Caco-2 (cell line): ENCODE measurements around the gene C7. TPM values are rescaled to one million over a fixed set of nuclear protein-coding genes. Genes with fewer than 3 reads are reported as not detected.

Experiments
- BruUV-seq: library from RNA; stranded (reverse); fragments of 400-500 nt; replicated peaks from 2 replicates; lab custom pipeline; 2021; lab: Mats Ljungman, UMichigan
- CTCF ChIA-PET: fragments of 300-600 bp; sonication (Branson Sonifier 250); formaldehyde crosslinking; loops from one replicate; lab custom pipeline; 2022; ENCODE audit warnings: antibody characterized with exemption; lab: Charles Lee
- POLR2A ChIA-PET: fragments of 300-600 bp; sonication (Branson Sonifier 250); formaldehyde crosslinking; loops from one replicate; lab custom pipeline; 2022; ENCODE audit warnings: antibody characterized with exemption; lab: Charles Lee
- DNase-seq, 2 experiments: peaks; one replicate each; pipeline versions ENCODE4 v3.0.0 to v3.0.0-alpha.2; 2020 to 2022
- H3K27me3 ChIP-seq: replicated peaks from 2 replicates; pipeline ENCODE4 v1.6.0; 2011; ENCODE audit warnings: low read length; ENCODE audit not compliant: control insufficient read depth, insufficient read depth
- H3K36me3 ChIP-seq: 2 replicates; pipeline ENCODE4 v1.5.1; 2011; ENCODE audit warnings: low read length; ENCODE audit not compliant: control insufficient read depth, insufficient read depth
- H3K4me1 ChIP-seq: fragments of 250-450 bp; sonication (Bioruptor Pico); 2 replicates; pipeline ENCODE4 v1.5.1; 2020; ENCODE audit warnings: mild to moderate bottlenecking
- H3K4me3 ChIP-seq: 2 replicates; pipeline ENCODE4 v1.5.1; 2011; ENCODE audit warnings: low read depth, mild to moderate bottlenecking, control low read depth, low read length
- H3K9me3 ChIP-seq: fragments of 250-450 bp; sonication (Bioruptor Pico); 2 replicates; pipeline ENCODE4 v1.5.1; 2020; ENCODE audit warnings: mild to moderate bottlenecking, moderate library complexity
- H3K27ac Mint-ChIP-seq: one replicate; pipeline ENCODE4 v1.8.0; 2022; ENCODE audit warnings: mixed read lengths; ENCODE audit not compliant: unreplicated experiment
- H3K27me3 Mint-ChIP-seq: one replicate; pipeline ENCODE4 v1.8.0; 2022; ENCODE audit warnings: mixed read lengths; ENCODE audit not compliant: insufficient read depth, unreplicated experiment
- H3K36me3 Mint-ChIP-seq: one replicate; pipeline ENCODE4 v1.8.0; 2022; ENCODE audit warnings: mild to moderate bottlenecking, mixed read lengths; ENCODE audit not compliant: insufficient read depth, unreplicated experiment
- H3K4me1 Mint-ChIP-seq: one replicate; pipeline ENCODE4 v1.8.0; 2022; ENCODE audit warnings: low read depth, mixed read lengths; ENCODE audit not compliant: unreplicated experiment
- H3K4me3 Mint-ChIP-seq: one replicate; pipeline ENCODE4 v1.8.0; 2022; ENCODE audit warnings: mild to moderate bottlenecking, moderate library complexity, mixed read lengths; ENCODE audit not compliant: unreplicated experiment
- H3K9me3 Mint-ChIP-seq: one replicate; pipeline ENCODE4 v1.8.0; 2022; ENCODE audit warnings: mixed read lengths; ENCODE audit not compliant: unreplicated experiment
- intact Hi-C: fragments of 100-400 bp; cut with micrococcal nuclease; formaldehyde crosslinking; loops from one replicate; pipeline ENCODE4 v1.10.0; 2022; ENCODE audit not compliant: unreplicated experiment
- total RNA-seq: library from RNA; stranded (reverse); gene quantifications from 2 replicates; pipeline ENCODE4 v1.2.3, GENCODE V29; 2022
- TF ChIP-seq, protein P1 (sequence below), 2 experiments: fragments of 200-600 bp in 1 of 2; IDR thresholded peaks; 1 replicate in 1 of 2; 2 replicates in 1 of 2; pipeline versions ENCODE4 v1.5.1 to v1.8.0; 2011 to 2022; ENCODE audit warnings: antibody characterized with exemption in 1 of 2, control low read depth in 1 of 2, inconsistent platforms in 1 of 2, low read depth in 1 of 2, low read length in 1 of 2, mild to moderate bottlenecking in 1 of 2, moderate library complexity in 1 of 2; ENCODE audit not compliant: insufficient read depth in 1 of 2, severe bottlenecking in 1 of 2, unreplicated experiment in 1 of 2

C7 gene
- total RNA-seq, 1 experiment from 2014 or later = not detected

DNA sequence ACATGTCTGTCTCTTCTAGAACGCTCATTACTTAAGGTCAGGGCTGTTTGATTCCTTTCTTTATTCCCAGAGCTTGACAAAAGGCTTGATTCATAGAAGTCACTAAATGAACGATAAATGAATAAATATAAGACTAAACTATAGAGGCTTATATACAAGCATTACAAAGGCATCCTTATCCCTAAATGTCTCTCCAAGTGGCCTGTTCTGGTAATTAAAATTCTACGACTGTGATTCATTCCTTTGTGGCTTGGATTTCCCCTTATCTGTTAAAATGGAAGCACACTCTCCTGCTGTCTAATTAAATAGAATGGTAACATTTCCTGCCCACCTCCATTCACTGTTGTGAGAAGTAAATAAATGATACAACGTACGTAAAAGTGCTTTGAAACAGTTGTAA, 49.5 kb downstream of the C7 start:
- intact Hi-C loops = no loop called here
- no peak for DNase-seq
- Mint-ChIP-seq H3K4me3 (no peak overlapping the region), H3K36me3 (no peaks in the 10 kb centered on the region), H3K4me1 (no peaks in the 10 kb centered on the region), H3K27ac (no peak overlapping the region), H3K27me3 (no peaks in the 10 kb centered on the region), H3K9me3 (no peaks in the 10 kb centered on the region)
- H3K9me3 ChIP-seq = no peaks in the 10 kb centered on the region; the same call in 1 of the 2 replicates
- no peaks in the 10 kb centered on the region for H3K36me3 ChIP-seq
- H3K4me3 ChIP-seq = no peak overlapping the region
- H3K27me3 ChIP-seq = no peaks in the 10 kb centered on the region
- ChIA-PET POLR2A (no interaction called here), CTCF (no interaction called here)
- no peaks in the 10 kb centered on the region for H3K4me1 ChIP-seq
- BruUV-seq = no TSS peak
- TF ChIP-seq, protein P1, sequence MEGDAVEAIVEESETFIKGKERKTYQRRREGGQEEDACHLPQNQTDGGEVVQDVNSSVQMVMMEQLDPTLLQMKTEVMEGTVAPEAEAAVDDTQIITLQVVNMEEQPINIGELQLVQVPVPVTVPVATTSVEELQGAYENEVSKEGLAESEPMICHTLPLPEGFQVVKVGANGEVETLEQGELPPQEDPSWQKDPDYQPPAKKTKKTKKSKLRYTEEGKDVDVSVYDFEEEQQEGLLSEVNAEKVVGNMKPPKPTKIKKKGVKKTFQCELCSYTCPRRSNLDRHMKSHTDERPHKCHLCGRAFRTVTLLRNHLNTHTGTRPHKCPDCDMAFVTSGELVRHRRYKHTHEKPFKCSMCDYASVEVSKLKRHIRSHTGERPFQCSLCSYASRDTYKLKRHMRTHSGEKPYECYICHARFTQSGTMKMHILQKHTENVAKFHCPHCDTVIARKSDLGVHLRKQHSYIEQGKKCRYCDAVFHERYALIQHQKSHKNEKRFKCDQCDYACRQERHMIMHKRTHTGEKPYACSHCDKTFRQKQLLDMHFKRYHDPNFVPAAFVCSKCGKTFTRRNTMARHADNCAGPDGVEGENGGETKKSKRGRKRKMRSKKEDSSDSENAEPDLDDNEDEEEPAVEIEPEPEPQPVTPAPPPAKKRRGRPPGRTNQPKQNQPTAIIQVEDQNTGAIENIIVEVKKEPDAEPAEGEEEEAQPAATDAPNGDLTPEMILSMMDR (IDR thresholded peaks at IDR 0.05; ENCODE audit: insufficient read depth in 1 of 2, low read depth in 1 of 2, low read length in 1 of 2, severe bottlenecking in 1 of 2, unreplicated experiment in 1 of 2) = no peak

DNA sequence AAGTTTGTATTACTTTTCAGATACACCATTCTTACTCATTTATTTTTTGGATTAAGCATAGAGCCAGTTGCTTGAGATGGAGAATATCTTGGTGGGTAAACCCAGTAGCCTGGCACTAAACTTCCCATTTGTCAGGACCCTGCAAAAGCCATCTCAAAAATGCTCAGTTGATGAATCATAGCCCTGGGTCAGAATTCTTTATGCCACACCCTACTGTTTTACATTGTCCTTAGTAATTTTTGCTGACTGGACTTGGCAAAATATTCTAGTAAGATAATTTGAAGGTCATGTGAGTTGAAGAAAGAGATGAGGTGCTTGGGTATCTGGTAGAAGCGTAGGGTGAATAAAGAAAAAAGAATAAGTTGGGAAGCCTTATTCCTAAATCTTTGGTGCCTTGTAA, 50.7 kb downstream of the C7 start:
- Mint-ChIP-seq H3K4me3 (no peak overlapping the region), H3K27ac (no peak overlapping the region), H3K4me1 (no peaks in the 10 kb centered on the region), H3K27me3 (no peaks in the 10 kb centered on the region), H3K9me3 (no peaks in the 10 kb centered on the region), H3K36me3 (no peaks in the 10 kb centered on the region)
- no peaks in the 10 kb centered on the region for H3K4me1 ChIP-seq
- H3K4me3 ChIP-seq = no peak overlapping the region
- no peaks in the 10 kb centered on the region for H3K36me3 ChIP-seq
- CTCF ChIA-PET = no interaction called here
- DNase-seq = no peak
- TF ChIP-seq, protein P1 (IDR thresholded peaks at IDR 0.05; ENCODE audit: insufficient read depth in 1 of 2, low read depth in 1 of 2, low read length in 1 of 2, severe bottlenecking in 1 of 2, unreplicated experiment in 1 of 2) = no peak
- BruUV-seq = no TSS peak
- H3K27me3 ChIP-seq = no peaks in the 10 kb centered on the region
- intact Hi-C loops = no loop called here
- POLR2A ChIA-PET = no interaction called here
- no peaks in the 10 kb centered on the region; the same call in 1 of the 2 replicates for H3K9me3 ChIP-seq

DNA sequence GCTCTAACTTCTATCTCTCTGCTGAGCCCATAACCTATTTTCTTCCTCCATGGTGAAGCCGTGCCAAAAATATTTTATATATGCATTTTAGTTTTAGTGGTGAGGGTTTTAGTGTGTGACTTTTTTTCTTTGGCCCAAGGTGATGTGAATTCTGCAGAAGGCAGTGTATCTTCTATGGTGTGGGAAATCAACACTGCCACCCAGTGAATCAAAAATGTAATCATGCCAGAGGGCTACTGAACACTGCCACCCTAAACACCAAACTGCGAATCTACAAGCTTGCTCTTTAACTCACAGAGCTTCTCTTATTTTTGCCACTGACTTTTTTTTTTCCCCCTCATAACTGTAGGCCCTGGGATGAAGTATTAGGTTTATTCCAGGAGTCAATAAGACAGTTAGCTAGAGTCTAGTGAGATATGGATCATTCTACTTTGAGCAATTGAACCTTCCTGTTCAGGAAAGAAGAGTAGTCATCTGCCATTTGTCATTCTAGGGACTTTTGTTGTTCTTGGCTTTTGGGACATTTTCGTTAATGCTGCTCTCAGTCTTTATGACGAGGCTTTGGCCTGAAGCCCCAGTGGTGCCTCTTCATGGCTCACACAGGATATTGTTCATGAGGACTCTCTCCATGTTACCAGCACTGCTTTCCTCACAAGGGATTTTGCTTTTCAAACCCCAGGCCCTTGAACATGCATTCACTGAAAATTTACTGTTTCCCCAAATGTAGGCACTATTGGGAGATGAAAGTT, 53.1 kb downstream of the C7 start:
- Mint-ChIP-seq H3K4me1 (no peaks in the 10 kb centered on the region), H3K27ac (no peak overlapping the region), H3K36me3 (no peaks in the 10 kb centered on the region), H3K4me3 (no peak overlapping the region), H3K9me3 (no peaks in the 10 kb centered on the region), H3K27me3 (no peaks in the 10 kb centered on the region)
- POLR2A ChIA-PET = no interaction called here
- H3K4me1 ChIP-seq = no peaks in the 10 kb centered on the region
- H3K9me3 ChIP-seq = no peaks in the 10 kb centered on the region; the same call in 1 of the 2 replicates
- no peaks in the 10 kb centered on the region for H3K27me3 ChIP-seq
- no peaks in the 10 kb centered on the region for H3K36me3 ChIP-seq
- intact Hi-C loops = no loop called here
- no TSS peak for BruUV-seq
- CTCF ChIA-PET = no interaction called here
- no peak for DNase-seq
- TF ChIP-seq, protein P1 (IDR thresholded peaks at IDR 0.05; ENCODE audit: insufficient read depth in 1 of 2, low read depth in 1 of 2, low read length in 1 of 2, severe bottlenecking in 1 of 2, unreplicated experiment in 1 of 2) = no peak
- no peak overlapping the region for H3K4me3 ChIP-seq
